ENCODE results near the gene SLN.

SLN gene

GRCh38 chr11:107682171-107682570, 29.7 kb downstream of the SLN start:
- DNase-seq: no peak

- DNase-seq: no peak
Observed at GRCh38 chr11:107679255-107680024, 32.4 kb downstream of the SLN start.

- no peak for DNase-seq
Observed at GRCh38 chr11:107678632-107678971, 33.3 kb downstream of the SLN start.

- DNase-seq: no peak
Observed at GRCh38 chr11:107677924-107678631, 33.8 kb downstream of the SLN start.

GRCh38 chr11:107676336-107677057, 35.4 kb downstream of the SLN start:
- DNase-seq: no peak

GRCh38 chr11:107675902-107676301, 36.0 kb downstream of the SLN start:
- DNase-seq: no peak

- no peak for DNase-seq
Observed at GRCh38 chr11:107669893-107670601, 41.8 kb downstream of the SLN start.

GRCh38 chr11:107669191-107669740, 42.6 kb downstream of the SLN start:
- no peak for DNase-seq

- DNase-seq: no peak
Observed at GRCh38 chr11:107666911-107667613, 44.8 kb downstream of the SLN start.

GRCh38 chr11:107665018-107665417, 46.8 kb downstream of the SLN start:
- DNase-seq: no peak

GRCh38 chr11:107661656-107662055, 50.2 kb downstream of the SLN start:
- no peak for DNase-seq

- DNase-seq: no peak
Observed at GRCh38 chr11:107660066-107660465, 51.8 kb downstream of the SLN start.

- DNase-seq: no peak
Observed at GRCh38 chr11:107659310-107659709, 52.5 kb downstream of the SLN start.

Measured in activated CD8-positive, alpha-beta memory T cell treated with anti-CD3 and anti-CD28 coated beads, Interleukin-2, amount 50 U/mL, for 48 hours (primary cell).